Left colon (tissue), 2 donors: Measurements from ENCODE around the gene GPATCH11. TPM values are rescaled to one million over a fixed set of nuclear protein-coding genes. Genes with fewer than 3 reads are reported as not detected.

Source experiments
- ATAC-seq: fragments of 200-7000 bp; cut with Tn5 transposase; one replicate; pipeline ENCODE4 v1.9.1; 2020; ENCODE audit warnings: mild to moderate bottlenecking, moderate library complexity
- DNase-seq, 2 donors: peaks; one replicate each; pipeline ENCODE4 v3.0.0-alpha.2; 2020
- intact Hi-C, 2 donors: fragments of 100-400 bp; cut with DNase I in 1 of 2; cut with micrococcal nuclease in 1 of 2; formaldehyde crosslinking; loops; one replicate each; pipeline versions ENCODE4 v1.11.2 to v1.14.0; 2022; cut with DNase I, micrococcal nuclease
- total RNA-seq, 2 donors: library from RNA; stranded (reverse); fragmentation: NEBNext Ultra II Directional; extraction: Animal tissue kit (Norgen Biotek cat#: 25700); gene quantifications; one replicate each; pipeline ENCODE4 v1.2.1, GENCODE V29; 2021
- donor health status: DM: no; HTN: no; CAD: no.
- donor health status: DM: yes; HTN: yes; CAD: no.

GPATCH11 gene
- total RNA-seq, 2 donors from 2014 or later = 4.1 to 5.6 TPM

- DNase-seq (no peak), ATAC-seq (no peak)
- intact Hi-C loops = no loop called here
Measured at GRCh38 chr2:37100054-37100453, 15.7 kb downstream of the GPATCH11 start.

- no peak for ATAC-seq
- intact Hi-C loops = no loop called here
- DNase-seq = no peak
Measured at GRCh38 chr2:37102588-37102987, 18.3 kb downstream of the GPATCH11 start.

DNA sequence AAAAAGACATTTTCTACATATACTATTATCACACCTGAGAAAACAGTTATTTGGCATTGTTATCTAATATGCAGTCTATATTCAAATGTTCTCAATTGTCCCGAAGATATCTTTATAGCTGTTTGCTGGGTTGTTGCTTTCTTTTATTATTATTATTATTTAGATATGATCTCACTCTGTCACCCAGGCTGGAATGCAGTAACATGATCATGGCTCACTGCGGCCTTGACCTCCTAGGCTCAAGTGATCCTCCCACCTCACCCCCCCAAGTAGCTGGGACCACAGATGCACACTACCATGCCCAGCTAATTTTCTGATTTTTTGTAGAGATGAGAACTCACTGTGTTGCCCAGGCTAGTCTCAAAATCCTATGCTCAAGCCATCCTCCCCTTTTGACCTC is 19.9 kb downstream of the GPATCH11 start:
- ATAC-seq = no peak
- DNase-seq = no peak
- intact Hi-C loops = no loop called here

DNA sequence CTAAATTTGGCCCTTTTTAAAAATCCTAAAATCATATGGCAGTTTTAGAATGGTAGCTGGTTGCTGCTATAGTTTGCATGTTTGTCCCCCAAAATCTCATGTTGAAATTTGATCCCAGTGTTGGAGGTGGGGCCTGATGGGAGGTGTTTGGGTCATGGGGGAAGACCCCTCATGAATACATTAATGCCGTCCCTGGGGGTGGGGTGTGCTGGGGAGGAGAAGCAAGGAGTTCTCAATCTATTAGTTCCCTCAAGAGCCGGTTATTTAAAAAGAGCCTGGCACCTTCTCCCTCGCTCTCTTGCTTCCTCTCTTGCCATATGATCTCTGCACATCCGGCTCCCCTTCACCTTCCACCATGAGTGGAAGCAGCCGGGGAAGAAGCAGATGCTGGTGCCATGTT is 20.8 kb downstream of the GPATCH11 start:
- intact Hi-C loops = no loop called here
- ATAC-seq (no peak), DNase-seq (no peak)

DNA sequence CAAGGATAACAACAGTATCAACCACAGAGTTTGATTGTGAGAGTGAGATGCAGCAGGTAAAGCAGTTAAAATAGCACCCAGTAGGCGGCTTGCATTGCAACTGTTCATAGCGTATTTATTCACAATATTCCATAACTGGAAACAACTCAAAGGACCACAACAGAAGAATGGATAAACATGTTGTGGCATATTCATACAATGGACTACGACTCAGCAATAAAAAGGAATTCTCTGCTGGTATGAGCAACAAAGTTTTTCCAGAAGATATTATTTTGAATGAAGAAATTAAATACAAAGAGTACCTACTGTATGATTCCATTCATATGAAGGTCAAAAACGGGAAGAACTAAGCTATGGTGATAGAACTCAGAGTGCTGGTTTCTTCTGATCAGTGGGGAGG is 25.2 kb downstream of the GPATCH11 start:
- ATAC-seq = no peak
- no peak for DNase-seq
- intact Hi-C loops = no loop called here

- intact Hi-C loops = no loop called here
- DNase-seq = no peak
- ATAC-seq = no peak
Measured at GRCh38 chr2:37110306-37111212, 26.2 kb downstream of the GPATCH11 start.

GRCh38 chr2:37111958-37112357 is 27.6 kb downstream of the GPATCH11 start:
- ATAC-seq (no peak), DNase-seq (no peak)
- intact Hi-C loops = no loop called here

DNA sequence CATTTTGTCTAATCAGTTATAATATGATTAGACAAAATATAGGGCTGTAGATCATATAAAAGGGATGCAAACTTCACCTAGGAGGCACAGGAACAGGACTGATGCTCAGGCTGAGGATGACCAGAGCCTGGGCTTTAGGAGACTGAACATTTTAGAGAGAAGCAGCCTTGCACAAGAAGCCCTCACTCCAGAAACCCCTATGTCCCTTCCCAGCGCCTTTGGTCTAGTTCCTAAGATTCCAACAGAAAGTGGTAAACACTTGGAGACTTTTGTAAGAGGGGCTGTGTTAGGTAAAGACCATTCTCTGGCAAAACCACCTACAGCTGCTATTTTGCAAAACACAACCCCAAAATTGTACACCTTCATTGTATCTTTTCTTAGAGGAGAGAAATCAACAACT is 33.2 kb downstream of the GPATCH11 start:
- ATAC-seq = no peak
- intact Hi-C loops = no loop called here
- no peak for DNase-seq

- DNase-seq (no peak), ATAC-seq (no peak)
- intact Hi-C loops = no loop called here
Measured at GRCh38 chr2:37119157-37119556, 34.8 kb downstream of the GPATCH11 start.

- intact Hi-C loops = no loop called here
- no peak for ATAC-seq
- DNase-seq = no peak
Measured at GRCh38 chr2:37125416-37125815, 41.1 kb downstream of the GPATCH11 start.

DNA sequence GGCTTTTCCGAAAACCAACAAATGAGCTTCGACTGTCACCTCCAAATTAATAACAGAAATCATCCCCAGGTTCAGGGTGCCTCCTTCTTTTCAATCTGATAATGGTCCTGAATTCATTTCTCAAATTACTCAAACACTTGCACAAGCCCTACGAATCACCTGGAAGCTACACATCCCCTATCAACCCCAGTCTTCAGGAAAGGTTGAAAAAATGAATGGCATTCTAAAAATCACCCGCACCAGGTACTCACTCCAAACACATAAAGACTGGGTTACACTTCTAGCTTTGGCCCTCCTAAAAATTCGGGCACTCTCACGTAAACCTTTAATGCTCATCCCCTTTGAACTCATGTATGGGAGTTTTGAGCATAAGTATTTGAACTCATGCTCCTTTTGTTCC is 48.6 kb downstream of the GPATCH11 start:
- DNase-seq (no peak), ATAC-seq (no peak)
- intact Hi-C loops = no loop called here

GRCh38 chr2:37142546-37142945 is 58.2 kb downstream of the GPATCH11 start:
- DNase-seq (no peak), ATAC-seq (no peak)
- intact Hi-C loops = no loop called here

- intact Hi-C loops = no loop called here
- no peak for ATAC-seq
- DNase-seq = no peak
Measured at GRCh38 chr2:37143974-37144373, 59.7 kb downstream of the GPATCH11 start.

DNA sequence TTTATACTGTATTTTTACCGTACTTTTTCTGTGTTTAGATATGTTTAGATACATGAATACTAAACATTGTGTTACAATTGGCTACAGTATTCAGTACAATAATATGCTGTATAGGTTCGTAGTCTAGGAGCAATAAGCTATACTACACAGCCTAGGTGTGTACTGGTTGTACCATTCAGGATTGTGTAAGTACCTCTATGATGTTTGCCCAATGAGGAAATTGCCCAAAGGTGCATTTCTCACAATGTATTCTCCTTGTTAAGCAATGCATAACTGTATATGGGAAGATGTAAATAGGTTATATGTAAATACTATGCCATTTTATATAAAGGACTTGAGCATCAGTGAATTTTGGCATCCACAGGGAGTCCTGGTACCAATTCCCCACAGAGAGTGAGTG is 61.7 kb downstream of the GPATCH11 start:
- no peak for DNase-seq
- ATAC-seq = peak; percentile 82
- intact Hi-C loops = no loop called here

DNA sequence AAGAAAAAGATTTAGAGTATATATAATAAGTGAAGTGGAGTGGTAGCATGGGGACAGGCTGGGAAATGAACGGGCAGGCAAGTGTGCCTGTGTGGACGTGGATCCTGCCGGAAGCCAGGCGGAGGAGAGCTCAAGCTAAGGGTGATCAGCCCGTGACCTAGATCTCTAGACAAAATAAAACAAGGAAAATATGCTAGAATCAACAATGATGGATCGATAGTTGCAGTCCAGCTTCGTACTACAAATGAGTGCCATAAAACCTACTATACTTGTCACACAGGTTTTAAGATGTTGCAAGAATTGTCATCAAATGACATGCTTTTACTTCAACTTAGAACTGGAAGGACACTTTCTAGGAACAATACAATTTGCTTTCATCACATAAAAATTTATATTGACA is 64.0 kb downstream of the GPATCH11 start:
- peak; percentile 44 for ATAC-seq

More for the DNA sequence above, 64.0 kb downstream of the GPATCH11 start:
- intact Hi-C loops = no loop called here
- no peak for DNase-seq

Other genes with a start within 250 kb of the GPATCH11 start
- gene STRN, start 118.0 kb upstream of the GPATCH11 start, total RNA-seq = 10 to 100 TPM; 36.8 to 45.8 TPM
- gene HEATR5B, start 146 bp upstream of the GPATCH11 start, total RNA-seq = 10 to 100 TPM; 20.6 to 21.2 TPM
- gene EIF2AK2, start 72.5 kb downstream of the GPATCH11 start, total RNA-seq = 10 to 100 TPM; 27.3 to 35.9 TPM
- gene SULT6B1, start 104.2 kb downstream of the GPATCH11 start, total RNA-seq = not detected
- 10 to 100 TPM; 33.9 to 38.6 TPM for gene CEBPZOS, start 112.0 kb downstream of the GPATCH11 start, total RNA-seq
- 10 to 100 TPM; 36.9 to 40.0 TPM for gene CEBPZ, start 147.1 kb downstream of the GPATCH11 start, total RNA-seq
- gene NDUFAF7, start 147.1 kb downstream of the GPATCH11 start, total RNA-seq = 10 to 100 TPM; 11.4 to 12.3 TPM
- 10 to 100 TPM; 16.8 to 23.5 TPM for gene PRKD3, start 240.3 kb downstream of the GPATCH11 start, total RNA-seq